OCI-LY1 (cell line): ENCODE results near the gene CDH13.

Experiments
- EZH2 ChIP-seq: fragments of 200-600 bp; sonication (generic), shearing (Covaris generic); IDR thresholded peaks from 2 replicates; pipeline ENCODE4 v1.8.0; 2017; ENCODE audit warnings: borderline replicate concordance, mixed run types, mild to moderate bottlenecking, antibody characterized with exemption, low read length, moderate library complexity, mixed read lengths
- TF ChIP-seq, protein P1 (sequence below): fragments of 200-600 bp; sonication (generic), shearing (Covaris generic); IDR thresholded peaks from 2 replicates; pipeline ENCODE4 v1.5.1; 2017; ENCODE audit warnings: mild to moderate bottlenecking, antibody characterized with exemption, low read length, moderate library complexity, mixed read lengths

GRCh38 chr16:82860071-82860470, 233.3 kb downstream of the CDH13 start:
- TF ChIP-seq, protein P1, sequence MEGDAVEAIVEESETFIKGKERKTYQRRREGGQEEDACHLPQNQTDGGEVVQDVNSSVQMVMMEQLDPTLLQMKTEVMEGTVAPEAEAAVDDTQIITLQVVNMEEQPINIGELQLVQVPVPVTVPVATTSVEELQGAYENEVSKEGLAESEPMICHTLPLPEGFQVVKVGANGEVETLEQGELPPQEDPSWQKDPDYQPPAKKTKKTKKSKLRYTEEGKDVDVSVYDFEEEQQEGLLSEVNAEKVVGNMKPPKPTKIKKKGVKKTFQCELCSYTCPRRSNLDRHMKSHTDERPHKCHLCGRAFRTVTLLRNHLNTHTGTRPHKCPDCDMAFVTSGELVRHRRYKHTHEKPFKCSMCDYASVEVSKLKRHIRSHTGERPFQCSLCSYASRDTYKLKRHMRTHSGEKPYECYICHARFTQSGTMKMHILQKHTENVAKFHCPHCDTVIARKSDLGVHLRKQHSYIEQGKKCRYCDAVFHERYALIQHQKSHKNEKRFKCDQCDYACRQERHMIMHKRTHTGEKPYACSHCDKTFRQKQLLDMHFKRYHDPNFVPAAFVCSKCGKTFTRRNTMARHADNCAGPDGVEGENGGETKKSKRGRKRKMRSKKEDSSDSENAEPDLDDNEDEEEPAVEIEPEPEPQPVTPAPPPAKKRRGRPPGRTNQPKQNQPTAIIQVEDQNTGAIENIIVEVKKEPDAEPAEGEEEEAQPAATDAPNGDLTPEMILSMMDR, result no peak
- no peak for TF ChIP-seq EZH2
